ENCODE measurements around the gene SPEM2. TPM values are rescaled to one million over a fixed set of nuclear protein-coding genes. Genes with fewer than 3 reads are reported as not detected.

Gene SPEM2
- not detected in 2 replicates for total RNA-seq (2014; rRNA removed; shearing (Covaris generic))

- no peak for DNase-seq (ENCODE audit: low spot score)
- in situ Hi-C loops (cut with HindIII; ENCODE audit: low sequenced_read_pairs), result no loop called here
Measured at GRCh38 chr17:7425316-7425715, at the start of gene SPEM2. TSS of gene SPEM2 (plus strand) at chr17:7425616. CDS start at chr17:7425689, 73 bp downstream.

GRCh38 chr17:7379134-7379533 is 46.3 kb upstream of the SPEM2 start:
- in situ Hi-C loops (cut with HindIII; ENCODE audit: low sequenced_read_pairs), result loop anchor here (25.0 kb wide), 1 partner anchor 108 kb away; the partner anchor contains the start of genes POLR2A, SLC35G6 and ZBTB4
- no peak for DNase-seq (ENCODE audit: low spot score)

GRCh38 chr17:7380321-7380720 is 45.1 kb upstream of the SPEM2 start:
- in situ Hi-C loops (cut with HindIII; ENCODE audit: low sequenced_read_pairs), result loop anchor here (25.0 kb wide), 1 partner anchor 107 kb away; the partner anchor contains the start of genes POLR2A, SLC35G6 and ZBTB4
- peak; percentile 50 for DNase-seq (ENCODE audit: low spot score)

GRCh38 chr17:7380855-7381683 is 44.3 kb upstream of the SPEM2 start, which contains the start of gene TNK1:
TSS of gene TNK1 (plus strand) at chr17:7381089. CDS start at chr17:7382927, 1,838 bp downstream.
- DNase-seq (ENCODE audit: low spot score), result peak; percentile 69
- in situ Hi-C loops (cut with HindIII; ENCODE audit: low sequenced_read_pairs), result loop anchor here (25.0 kb wide), 1 partner anchor 106 kb away; the partner anchor contains the start of genes POLR2A, SLC35G6 and ZBTB4

- no peak for DNase-seq (ENCODE audit: low spot score)
- in situ Hi-C loops (cut with HindIII; ENCODE audit: low sequenced_read_pairs), result loop anchor here (25.0 kb wide), 1 partner anchor 104 kb away; the partner anchor contains the start of genes POLR2A, SLC35G6 and ZBTB4
Measured at GRCh38 chr17:7382901-7383300, 42.5 kb upstream of the SPEM2 start.

- DNase-seq (ENCODE audit: low spot score), result no peak
- in situ Hi-C loops (cut with HindIII; ENCODE audit: low sequenced_read_pairs), result loop anchor here (25.0 kb wide), 1 partner anchor 104 kb away; the partner anchor contains the start of genes POLR2A, SLC35G6 and ZBTB4
Measured at GRCh38 chr17:7383371-7383741, 42.1 kb upstream of the SPEM2 start.

GRCh38 chr17:7383742-7384488 is 41.5 kb upstream of the SPEM2 start:
- DNase-seq (ENCODE audit: low spot score), result peak; percentile 77
- in situ Hi-C loops (cut with HindIII; ENCODE audit: low sequenced_read_pairs), result loop anchor here (25.0 kb wide), 1 partner anchor 103 kb away; the partner anchor contains the start of genes POLR2A, SLC35G6 and ZBTB4

- in situ Hi-C loops (cut with HindIII; ENCODE audit: low sequenced_read_pairs), result loop anchor here (25.0 kb wide), 1 partner anchor 103 kb away; the partner anchor contains the start of genes POLR2A, SLC35G6 and ZBTB4
- no peak for DNase-seq (ENCODE audit: low spot score)
Measured at GRCh38 chr17:7384489-7385081, 40.8 kb upstream of the SPEM2 start.

GRCh38 chr17:7388856-7389255 is 36.6 kb upstream of the SPEM2 start:
- in situ Hi-C loops (cut with HindIII; ENCODE audit: low sequenced_read_pairs), result loop anchor here (25.0 kb wide), 1 partner anchor 98 kb away; the partner anchor contains the start of genes POLR2A, SLC35G6 and ZBTB4
- no peak for DNase-seq (ENCODE audit: low spot score)

GRCh38 chr17:7389924-7390910 is 35.2 kb upstream of the SPEM2 start:
- in situ Hi-C loops (cut with HindIII; ENCODE audit: low sequenced_read_pairs), result loop anchor here (25.0 kb wide), 1 partner anchor 97 kb away; the partner anchor contains the start of genes POLR2A, SLC35G6 and ZBTB4
- DNase-seq (ENCODE audit: low spot score), result no peak

GRCh38 chr17:7391307-7391706 is 34.1 kb upstream of the SPEM2 start:
- no peak for DNase-seq (ENCODE audit: low spot score)
- in situ Hi-C loops (cut with HindIII; ENCODE audit: low sequenced_read_pairs), result loop anchor here (25.0 kb wide), 1 partner anchor 96 kb away; the partner anchor contains the start of genes POLR2A, SLC35G6 and ZBTB4

GRCh38 chr17:7392696-7393612 is 32.5 kb upstream of the SPEM2 start:
- no peak for DNase-seq (ENCODE audit: low spot score)
- in situ Hi-C loops (cut with HindIII; ENCODE audit: low sequenced_read_pairs), result loop anchor here (25.0 kb wide), 1 partner anchor 94 kb away; the partner anchor contains the start of genes POLR2A, SLC35G6 and ZBTB4

GRCh38 chr17:7393613-7394451 is 31.6 kb upstream of the SPEM2 start:
- in situ Hi-C loops (cut with HindIII; ENCODE audit: low sequenced_read_pairs), result loop anchor here (25.0 kb wide), 1 partner anchor 93 kb away; the partner anchor contains the start of genes POLR2A, SLC35G6 and ZBTB4
- DNase-seq (ENCODE audit: low spot score), result no peak

GRCh38 chr17:7394452-7395191 is 30.8 kb upstream of the SPEM2 start, which contains the start of gene PLSCR3:
TSS of gene PLSCR3 (minus strand) at chr17:7394525. CDS start at chr17:7394110, 415 bp downstream.
- in situ Hi-C loops (cut with HindIII; ENCODE audit: low sequenced_read_pairs), result loop anchor here (25.0 kb wide), 1 partner anchor 93 kb away; the partner anchor contains the start of genes POLR2A, SLC35G6 and ZBTB4

GRCh38 chr17:7396147-7396546 is 29.3 kb upstream of the SPEM2 start:
- DNase-seq (ENCODE audit: low spot score), result no peak
- in situ Hi-C loops (cut with HindIII; ENCODE audit: low sequenced_read_pairs), result loop anchor here (25.0 kb wide), 1 partner anchor 91 kb away; the partner anchor contains the start of genes POLR2A, SLC35G6 and ZBTB4

More at GRCh38 chr17:7394452-7395191, 30.8 kb upstream of the SPEM2 start, which contains the start of gene PLSCR3:
- DNase-seq (ENCODE audit: low spot score), result peak; percentile 82
